CD4-positive, alpha-beta memory T cell (primary cell): ENCODE measurements around the gene H3-3A. TPM values are rescaled to one million over a fixed set of nuclear protein-coding genes. Genes with fewer than 3 reads are reported as not detected.

ENCODE experiments used
- CTCF ChIA-PET: fragments of 350-600 bp; sonication (Branson Sonifier 250); formaldehyde crosslinking; loops from one replicate; lab custom pipeline; 2021; ENCODE audit warnings: inconsistent platforms; ENCODE audit not compliant: partially characterized antibody; lab: Charles Lee
- POLR2A ChIA-PET: fragments of 350-600 bp; sonication (Branson Sonifier 250); formaldehyde crosslinking; loops from one replicate; lab custom pipeline; 2021; ENCODE audit not compliant: partially characterized antibody; lab: Charles Lee
- DNase-seq, 5 donors: peaks; one replicate each; pipeline versions ENCODE4 v3.0.0 to v3.0.0-alpha.2; 2020 to 2022; ENCODE audit warnings: mixed read lengths in 1 of 5
- H3K27ac ChIP-seq: one replicate; pipeline ENCODE4 v1.7.0; 2013; ENCODE audit warnings: low read depth, low read length
- H3K27me3 ChIP-seq: 2 replicates; pipeline ENCODE4 v1.7.0; 2013; ENCODE audit warnings: mild to moderate bottlenecking, low read length, moderate library complexity; ENCODE audit not compliant: insufficient read depth
- H3K36me3 ChIP-seq: 2 replicates; pipeline ENCODE4 v1.7.0; 2013; ENCODE audit warnings: mild to moderate bottlenecking, low read length, moderate library complexity; ENCODE audit not compliant: insufficient read depth
- H3K4me1 ChIP-seq: 2 replicates; pipeline ENCODE4 v1.7.0; 2013; ENCODE audit warnings: mild to moderate bottlenecking, low read length, moderate library complexity; ENCODE audit not compliant: insufficient read depth
- H3K4me3 ChIP-seq, 2 donors: one replicate each; pipeline ENCODE4 v1.7.0; 2013; ENCODE audit warnings: low read length in 2 of 2, mild to moderate bottlenecking in 1 of 2
- H3K9me3 ChIP-seq, 2 donors: one replicate each; pipeline ENCODE4 v1.7.0; 2013; ENCODE audit warnings: low read length in 2 of 2, control low read depth in 1 of 2; ENCODE audit not compliant: control insufficient read depth in 1 of 2
- H3K27ac Mint-ChIP-seq, 7 donors: one replicate each; pipeline ENCODE4 v1.8.0; 2020 to 2021; ENCODE audit warnings: mixed read lengths in 7 of 7, mild to moderate bottlenecking in 6 of 7, inconsistent platforms in 3 of 7, moderate library complexity in 3 of 7
- H3K27me3 Mint-ChIP-seq, 2 donors: one replicate each; pipeline ENCODE4 v1.8.0; 2020 to 2021; ENCODE audit warnings: mixed read lengths in 2 of 2
- H3K36me3 Mint-ChIP-seq, 2 donors: one replicate each; pipeline ENCODE4 v1.8.0; 2020 to 2021; ENCODE audit warnings: mixed read lengths in 2 of 2, inconsistent platforms in 1 of 2, mild to moderate bottlenecking in 1 of 2
- H3K4me1 Mint-ChIP-seq, 4 donors: one replicate each; pipeline ENCODE4 v1.8.0; 2020 to 2021; ENCODE audit warnings: mixed read lengths in 4 of 4, mild to moderate bottlenecking in 1 of 4
- H3K4me3 Mint-ChIP-seq, 8 donors: one replicate each; pipeline ENCODE4 v1.8.0; 2020 to 2021; ENCODE audit warnings: mixed read lengths in 8 of 8, mild to moderate bottlenecking in 7 of 8, moderate library complexity in 6 of 8, inconsistent platforms in 3 of 8
- H3K9me3 Mint-ChIP-seq, 8 donors: one replicate each; pipeline ENCODE4 v1.8.0; 2020 to 2021; ENCODE audit warnings: mixed read lengths in 8 of 8, mild to moderate bottlenecking in 5 of 8, inconsistent platforms in 3 of 8, moderate library complexity in 1 of 8
- intact Hi-C: fragments of 100-400 bp; cut with micrococcal nuclease; formaldehyde crosslinking; loops from one replicate; pipeline ENCODE4 v1.15.1; 2023
- polyA plus RNA-seq, 2 donors: library from polyadenylated mRNA; unstranded; fragments of 300-500 nt; fragmentation: Illumina TruSeq; gene quantifications; one replicate each; pipeline ENCODE4 v1.2.3, GENCODE V29; 2021
- total RNA-seq, 2 experiments: library from RNA; stranded (reverse); gene quantifications; one replicate each; pipeline ENCODE4 v1.2.3, GENCODE V29; 2021

The H3-3A gene
- total and polyA plus RNA-seq, 4 experiments from 2014 or later = 391 to 695 (median 518) TPM

DNA sequence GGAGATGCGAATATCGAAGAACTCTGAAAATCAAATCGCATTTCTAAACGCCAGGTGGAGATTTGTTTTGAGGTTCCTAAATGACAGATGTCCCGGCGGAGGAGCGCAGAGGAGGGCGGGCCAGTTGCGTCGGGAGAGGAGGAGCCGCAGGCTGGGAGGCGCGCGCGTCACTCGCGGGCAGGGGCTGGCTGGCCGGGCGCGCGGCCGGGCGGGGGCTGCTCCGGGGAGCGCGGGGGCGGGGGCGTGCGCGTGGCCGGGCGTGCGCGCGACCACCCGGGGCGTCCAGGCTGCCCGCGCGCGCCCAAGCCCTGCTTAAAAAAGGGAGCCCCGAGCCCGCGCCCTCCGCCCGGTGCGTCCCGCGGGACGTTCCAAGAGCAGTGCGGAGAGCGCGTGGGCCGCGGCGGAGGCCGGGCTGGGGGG is 47.3 kb downstream of the H3-3A start:
- Mint-ChIP-seq H3K27ac (peak overlapping the region; percentile 76 to 94 (median 88)), H3K36me3 (peaks cover 0 to 3% of the 10 kb centered on the region in 2 donors), H3K9me3 (no peaks in the 10 kb centered on the region), H3K4me1 (peaks cover 5 to 21% (median 11%) of the 10 kb centered on the region in 4 donors), H3K27me3 (no peaks in the 10 kb centered on the region), H3K4me3 (peak overlapping the region; percentile 90 to 94 (median 92))
- Histone ChIP-seq H3K27me3 (no peaks in the 10 kb centered on the region), H3K27ac (peak overlapping the region; percentile 59), H3K36me3 (no peaks in the 10 kb centered on the region), H3K9me3 (no peaks in the 10 kb centered on the region), H3K4me3 (peak overlapping the region; percentile 11 to 54), H3K4me1 (peaks cover 13% of the 10 kb centered on the region)
- DNase-seq = peak; percentile 54 to 79 (median 70)
- POLR2A ChIA-PET = interaction anchor here (0.9 to 4.1 kb wide), 12 partner anchors 10 to 665 kb away, joined by 3 to 41 read pairs (median 7); partner anchors contain the start of genes H3-3A and SDE2
- intact Hi-C loops = loop anchor here (1.0 to 5.0 kb wide), 3 partner anchors 11 to 452 kb away; no protein-coding TSS in a partner anchor
- CTCF ChIA-PET = interaction anchor here (0.7 to 5.6 kb wide), 4 partner anchors 10 to 199 kb away, joined by 3 to 44 read pairs (median 28); partner anchors contain the start of gene LIN9

GRCh38 chr1:226110249-226111097 is 48.0 kb downstream of the H3-3A start:
- Histone ChIP-seq H3K9me3 (no peaks in the 10 kb centered on the region), H3K4me3 (peak overlapping the region; percentile 54 to 65), H3K27ac (peak overlapping the region; percentile 59), H3K27me3 (no peaks in the 10 kb centered on the region), H3K4me1 (peaks cover 13% of the 10 kb centered on the region), H3K36me3 (no peaks in the 10 kb centered on the region)
- no peaks in the 10 kb centered on the region for H3K9me3 Mint-ChIP-seq
- CTCF ChIA-PET = interaction anchor here (0.7 to 5.6 kb wide), 5 partner anchors 9 to 199 kb away, joined by 3 to 44 read pairs (median 18); partner anchors contain the start of gene LIN9
- POLR2A ChIA-PET = interaction anchor here (1.1 to 4.1 kb wide), 12 partner anchors 9 to 110 kb away, joined by 3 to 41 read pairs (median 7); partner anchors contain the start of genes H3-3A and SDE2
- H3K4me1 Mint-ChIP-seq = peaks cover 5 to 21% (median 10%) of the 10 kb centered on the region in 4 donors
- H3K36me3 Mint-ChIP-seq = peaks cover 0 to 3% of the 10 kb centered on the region in 2 donors
- H3K27ac Mint-ChIP-seq = peak overlapping the region in 4 of 7 donors; percentile 42 to 64 (median 59)
- peak overlapping the region; percentile 66 to 85 (median 77) for H3K4me3 Mint-ChIP-seq
- H3K27me3 Mint-ChIP-seq = no peaks in the 10 kb centered on the region
- intact Hi-C loops = loop anchor here (5.0 kb wide), 1 partner anchor 452 kb away; no protein-coding TSS in a partner anchor
- peak; percentile 32 to 66 (median 43) for DNase-seq

GRCh38 chr1:226111098-226111882 is 48.8 kb downstream of the H3-3A start:
- DNase-seq = no peak
- Mint-ChIP-seq H3K27me3 (no peaks in the 10 kb centered on the region), H3K4me1 (peaks cover 5 to 21% (median 10%) of the 10 kb centered on the region in 4 donors), H3K4me3 (peak overlapping the region; percentile 58 to 80 (median 72)), H3K27ac (peak overlapping the region in 5 of 7 donors; percentile 47 to 76 (median 59)), H3K9me3 (no peaks in the 10 kb centered on the region), H3K36me3 (peaks cover 0 to 3% of the 10 kb centered on the region in 2 donors)
- Histone ChIP-seq H3K4me3 (peak overlapping the region; percentile 54 to 65), H3K27ac (peak overlapping the region; percentile 59), H3K36me3 (no peaks in the 10 kb centered on the region), H3K9me3 (no peaks in the 10 kb centered on the region), H3K27me3 (no peaks in the 10 kb centered on the region), H3K4me1 (peaks cover 13% of the 10 kb centered on the region)
- CTCF ChIA-PET = interaction anchor here (1.7 to 5.6 kb wide), 4 partner anchors 9 to 86 kb away, joined by 3 to 44 read pairs (median 28); no protein-coding TSS in a partner anchor
- POLR2A ChIA-PET = interaction anchor here (0.9 to 4.1 kb wide), 14 partner anchors 8 to 111 kb away, joined by 3 to 41 read pairs (median 6); partner anchors contain the start of genes H3-3A and SDE2
- intact Hi-C loops = loop anchor here (5.0 kb wide), 1 partner anchor 451 kb away; no protein-coding TSS in a partner anchor

DNA sequence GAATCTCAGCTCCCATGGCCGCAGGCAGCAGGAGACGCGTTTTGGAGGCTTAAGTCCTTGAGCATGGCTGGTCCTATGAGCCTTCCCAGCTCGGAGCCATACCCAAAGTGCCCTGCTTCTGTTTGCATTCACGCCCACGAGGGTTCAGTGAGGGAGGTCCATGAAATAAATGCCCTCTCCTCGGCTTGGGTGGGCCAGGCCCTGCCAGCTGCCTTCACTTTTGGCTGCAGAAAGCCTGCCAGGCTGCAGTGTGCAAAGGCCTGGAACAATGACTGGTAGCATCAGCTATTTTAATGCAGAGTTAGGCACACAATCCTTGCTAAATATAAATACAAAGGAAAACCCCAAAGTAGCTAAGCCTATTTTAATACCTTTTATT is 49.4 kb downstream of the H3-3A start:
- H3K9me3 Mint-ChIP-seq = no peaks in the 10 kb centered on the region
- Histone ChIP-seq H3K9me3 (no peaks in the 10 kb centered on the region), H3K36me3 (no peaks in the 10 kb centered on the region), H3K27ac (no peak overlapping the region), H3K4me1 (peaks cover 13% of the 10 kb centered on the region), H3K27me3 (no peaks in the 10 kb centered on the region), H3K4me3 (no peak overlapping the region)
- peaks cover 5 to 21% (median 10%) of the 10 kb centered on the region in 4 donors for H3K4me1 Mint-ChIP-seq
- H3K4me3 Mint-ChIP-seq = peak overlapping the region in 3 of 8 donors; percentile 3 to 79 (median 59)
- ChIA-PET POLR2A (interaction anchor here (0.9 to 4.0 kb wide), 8 partner anchors 11 to 112 kb away, joined by 3 to 15 read pairs (median 5); partner anchors contain the start of gene SDE2), CTCF (interaction anchor here (1.7 to 5.6 kb wide), 4 partner anchors 8 to 85 kb away, joined by 3 to 44 read pairs (median 28); no protein-coding TSS in a partner anchor)
- H3K36me3 Mint-ChIP-seq = peaks cover 0 to 3% of the 10 kb centered on the region in 2 donors
- intact Hi-C loops = loop anchor here (5.0 kb wide), 1 partner anchor 450 kb away; no protein-coding TSS in a partner anchor
- H3K27me3 Mint-ChIP-seq = no peaks in the 10 kb centered on the region
- no peak overlapping the region for H3K27ac Mint-ChIP-seq
- DNase-seq = no peak

DNA sequence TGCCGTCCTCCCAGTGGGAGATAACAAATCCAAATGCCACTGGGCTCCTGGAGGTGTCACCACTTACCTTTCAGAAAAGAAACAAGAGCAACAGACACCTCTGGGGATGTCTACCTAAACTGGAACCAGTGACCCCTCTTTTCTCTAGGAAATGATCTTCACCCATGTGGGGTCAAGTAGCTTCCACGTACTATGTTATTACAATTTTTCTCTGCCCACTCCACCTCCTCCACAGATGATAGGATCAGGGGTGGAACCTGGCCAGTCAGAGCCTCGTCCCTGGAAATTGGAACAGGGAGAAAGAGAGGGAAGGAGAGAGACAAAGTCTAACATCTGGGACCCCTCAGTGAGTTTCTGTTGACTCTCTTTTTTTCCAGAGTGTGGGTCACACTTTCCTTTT is 50.1 kb downstream of the H3-3A start:
- peaks cover 0 to 3% of the 10 kb centered on the region in 2 donors for H3K36me3 Mint-ChIP-seq
- ChIA-PET POLR2A (interaction anchor here (0.9 to 4.0 kb wide), 5 partner anchors 13 to 113 kb away, joined by 3 to 15 read pairs (median 3); partner anchors contain the start of gene SDE2), CTCF (interaction anchor here (5.6 kb wide), 1 partner anchor 12 kb away, joined by 44 read pairs; no protein-coding TSS in a partner anchor)
- Histone ChIP-seq H3K36me3 (no peaks in the 10 kb centered on the region), H3K9me3 (no peaks in the 10 kb centered on the region), H3K4me3 (no peak overlapping the region), H3K4me1 (peaks cover 13% of the 10 kb centered on the region), H3K27ac (no peak overlapping the region), H3K27me3 (no peaks in the 10 kb centered on the region)
- H3K4me1 Mint-ChIP-seq = peaks cover 5 to 21% (median 10%) of the 10 kb centered on the region in 4 donors
- peak overlapping the region in 2 of 8 donors; percentile 48 to 53 for H3K4me3 Mint-ChIP-seq
- no peaks in the 10 kb centered on the region for H3K9me3 Mint-ChIP-seq
- DNase-seq = no peak
- intact Hi-C loops = loop anchor here (5.0 kb wide), 1 partner anchor 450 kb away; no protein-coding TSS in a partner anchor
- H3K27me3 Mint-ChIP-seq = no peaks in the 10 kb centered on the region
- H3K27ac Mint-ChIP-seq = peak overlapping the region in 1 of 7 donors; percentile 43

DNA sequence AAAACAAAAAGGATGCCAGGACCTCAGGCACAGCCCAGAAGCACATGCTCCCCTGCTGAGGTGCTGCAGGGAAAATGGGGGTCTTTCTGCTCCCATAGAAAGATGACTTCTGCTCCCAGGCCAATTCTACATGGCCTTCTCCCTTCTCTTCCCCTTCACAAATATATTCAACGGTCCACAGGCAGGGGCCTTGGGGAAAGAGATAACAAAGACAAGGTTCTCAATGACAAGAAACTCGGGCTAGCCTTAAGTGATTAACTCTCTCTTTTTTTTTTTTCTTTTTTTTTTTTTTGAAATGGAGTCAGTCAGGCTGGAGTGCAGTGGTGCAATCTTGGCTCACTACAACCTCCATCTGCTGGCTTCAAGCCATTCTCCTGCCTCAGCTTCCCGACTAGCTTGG is 54.2 kb downstream of the H3-3A start:
- DNase-seq = no peak
- H3K9me3 ChIP-seq = no peaks in the 10 kb centered on the region
- intact Hi-C loops = no loop called here
- ChIA-PET POLR2A (interaction anchor here (2.2 kb wide), 1 partner anchor 54 kb away, joined by 7 read pairs; the partner anchor contains the start of gene H3-3A), CTCF (interaction anchor here (1.1 to 2.8 kb wide), 5 partner anchors 9 to 216 kb away, joined by 3 to 16 read pairs (median 3); no protein-coding TSS in a partner anchor)
- no peaks in the 10 kb centered on the region for H3K36me3 ChIP-seq
- Mint-ChIP-seq H3K27ac (no peak overlapping the region), H3K4me3 (no peak overlapping the region), H3K27me3 (no peaks in the 10 kb centered on the region), H3K4me1 (peaks cover 5 to 12% (median 9%) of the 10 kb centered on the region in 4 donors), H3K36me3 (peaks cover 0 to 3% of the 10 kb centered on the region in 2 donors), H3K9me3 (no peaks in the 10 kb centered on the region)
- no peaks in the 10 kb centered on the region for H3K27me3 ChIP-seq
- H3K27ac ChIP-seq = no peak overlapping the region
- no peak overlapping the region for H3K4me3 ChIP-seq
- H3K4me1 ChIP-seq = peaks cover 10% of the 10 kb centered on the region
